Measurements from ENCODE around the gene POLR2C. TPM values are rescaled to one million over a fixed set of nuclear protein-coding genes. Genes with fewer than 3 reads are reported as not detected.

Gene POLR2C
- polyA plus RNA-seq, 1 experiment = 143 TPM

DNA sequence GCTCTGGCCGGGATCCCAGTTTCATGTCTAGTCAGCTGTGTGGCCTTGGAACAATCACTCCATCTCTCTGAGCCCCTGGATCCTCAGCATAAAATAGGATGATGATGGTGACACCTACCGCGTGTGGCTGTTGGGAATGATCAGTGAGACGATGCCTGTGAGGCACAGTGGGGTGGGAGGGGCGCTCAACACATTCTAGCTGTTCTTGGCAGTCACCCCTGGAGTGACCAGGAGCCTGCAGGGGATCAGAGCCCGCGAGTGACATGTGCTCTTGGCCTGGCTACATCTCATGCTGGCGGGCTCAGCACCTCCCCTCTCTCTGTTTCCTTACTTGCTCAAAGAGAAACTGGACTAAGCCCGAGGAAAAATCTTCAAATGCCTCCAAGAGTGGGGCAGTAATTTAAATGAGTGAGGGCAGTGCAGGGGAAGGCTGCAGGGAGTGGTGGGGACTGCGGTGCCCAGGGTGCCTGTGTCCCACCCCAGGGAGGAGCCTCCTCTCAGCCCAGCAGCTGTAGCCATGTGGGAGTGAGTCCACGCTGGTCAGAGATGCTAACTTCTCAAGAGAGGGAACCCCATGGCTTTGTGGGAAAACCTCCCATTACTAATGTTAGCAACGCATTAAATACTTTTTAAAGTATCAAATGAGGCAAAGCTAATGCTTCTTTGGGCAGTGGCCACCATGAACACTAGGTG lies 46.9 kb downstream of the POLR2C start:
- TF ChIP-seq, protein P1, sequence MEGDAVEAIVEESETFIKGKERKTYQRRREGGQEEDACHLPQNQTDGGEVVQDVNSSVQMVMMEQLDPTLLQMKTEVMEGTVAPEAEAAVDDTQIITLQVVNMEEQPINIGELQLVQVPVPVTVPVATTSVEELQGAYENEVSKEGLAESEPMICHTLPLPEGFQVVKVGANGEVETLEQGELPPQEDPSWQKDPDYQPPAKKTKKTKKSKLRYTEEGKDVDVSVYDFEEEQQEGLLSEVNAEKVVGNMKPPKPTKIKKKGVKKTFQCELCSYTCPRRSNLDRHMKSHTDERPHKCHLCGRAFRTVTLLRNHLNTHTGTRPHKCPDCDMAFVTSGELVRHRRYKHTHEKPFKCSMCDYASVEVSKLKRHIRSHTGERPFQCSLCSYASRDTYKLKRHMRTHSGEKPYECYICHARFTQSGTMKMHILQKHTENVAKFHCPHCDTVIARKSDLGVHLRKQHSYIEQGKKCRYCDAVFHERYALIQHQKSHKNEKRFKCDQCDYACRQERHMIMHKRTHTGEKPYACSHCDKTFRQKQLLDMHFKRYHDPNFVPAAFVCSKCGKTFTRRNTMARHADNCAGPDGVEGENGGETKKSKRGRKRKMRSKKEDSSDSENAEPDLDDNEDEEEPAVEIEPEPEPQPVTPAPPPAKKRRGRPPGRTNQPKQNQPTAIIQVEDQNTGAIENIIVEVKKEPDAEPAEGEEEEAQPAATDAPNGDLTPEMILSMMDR (IDR thresholded peaks at IDR 0.05; ENCODE audit: low read depth, low read length) = no peak
- no peak overlapping the region for H3K27ac ChIP-seq (ENCODE audit: low read depth, low read length)
- no peak for DNase-seq (ENCODE audit: low read depth, low spot score)
- POLR2A ChIA-PET = no interaction called here
- H3K9me3 ChIP-seq (ENCODE audit: control insufficient read depth, insufficient read depth, low read length) = no peaks in the 10 kb centered on the region
- CTCF ChIA-PET = interaction anchor here (3.9 kb wide), 1 partner anchor 10 kb away, joined by 26 read pairs; no protein-coding TSS in a partner anchor
- H3K27me3 ChIP-seq (ENCODE audit: control insufficient read depth, insufficient read depth, low read length) = peaks cover 36% of the 10 kb centered on the region
- H3K4me3 ChIP-seq (ENCODE audit: low read depth, low read length) = no peak overlapping the region

DNA sequence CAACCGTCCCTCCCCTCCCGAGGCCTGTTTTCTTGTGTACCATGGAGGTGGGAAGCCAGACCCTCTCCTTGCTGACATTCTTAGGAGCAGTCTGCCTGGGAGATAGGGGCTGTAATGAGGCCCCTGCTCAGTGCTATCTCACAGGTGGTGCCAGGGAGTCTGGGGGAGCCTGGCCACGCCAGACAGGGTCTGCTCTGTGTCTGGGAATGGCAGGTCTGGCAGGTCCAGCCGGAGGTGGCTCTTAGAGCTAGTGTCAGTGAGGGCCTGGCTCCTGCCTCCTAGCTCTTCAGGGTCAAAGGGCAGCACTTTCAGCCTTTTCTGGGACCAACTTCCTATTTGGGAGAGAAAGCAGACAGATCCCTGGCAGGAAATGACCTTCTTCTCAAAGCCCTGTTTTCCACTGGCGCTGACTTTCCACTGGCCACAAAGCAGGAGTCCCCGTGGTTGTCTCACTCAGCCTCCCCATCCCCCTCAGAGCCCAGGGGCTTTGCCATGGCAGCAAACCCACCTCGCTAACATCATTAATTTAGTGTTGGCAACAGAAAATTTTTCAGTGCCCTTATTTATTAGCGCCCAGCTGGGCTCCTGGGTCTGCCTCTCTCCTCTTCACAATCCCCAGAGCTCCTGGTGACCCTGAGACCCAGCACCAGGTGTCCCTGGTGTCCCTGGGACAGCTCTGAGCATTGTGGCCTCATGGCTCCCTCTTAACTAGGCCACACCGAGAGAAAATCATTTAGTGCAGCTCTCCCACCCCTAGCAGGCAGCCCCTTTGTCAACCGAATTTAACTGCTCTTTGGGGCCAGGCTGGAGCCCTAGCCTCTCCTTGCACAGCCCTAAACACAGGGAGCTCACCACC lies 47.8 kb downstream of the POLR2C start:
- Histone ChIP-seq H3K4me3 (ENCODE audit: low read depth, low read length) (no peak overlapping the region), H3K27me3 (ENCODE audit: control insufficient read depth, insufficient read depth, low read length) (peaks cover 30% of the 10 kb centered on the region), H3K27ac (ENCODE audit: low read depth, low read length) (no peak overlapping the region), H3K9me3 (ENCODE audit: control insufficient read depth, insufficient read depth, low read length) (no peaks in the 10 kb centered on the region)
- POLR2A ChIA-PET = interaction anchor here (0.6 kb wide), 1 partner anchor 76 kb away, joined by 7 read pairs; no protein-coding TSS in a partner anchor
- TF ChIP-seq, protein P1 (IDR thresholded peaks at IDR 0.05; ENCODE audit: low read depth, low read length) = no peak
- CTCF ChIA-PET = interaction anchor here (3.9 kb wide), 1 partner anchor 10 kb away, joined by 26 read pairs; no protein-coding TSS in a partner anchor
- no peak for DNase-seq (ENCODE audit: low read depth, low spot score)

DNA sequence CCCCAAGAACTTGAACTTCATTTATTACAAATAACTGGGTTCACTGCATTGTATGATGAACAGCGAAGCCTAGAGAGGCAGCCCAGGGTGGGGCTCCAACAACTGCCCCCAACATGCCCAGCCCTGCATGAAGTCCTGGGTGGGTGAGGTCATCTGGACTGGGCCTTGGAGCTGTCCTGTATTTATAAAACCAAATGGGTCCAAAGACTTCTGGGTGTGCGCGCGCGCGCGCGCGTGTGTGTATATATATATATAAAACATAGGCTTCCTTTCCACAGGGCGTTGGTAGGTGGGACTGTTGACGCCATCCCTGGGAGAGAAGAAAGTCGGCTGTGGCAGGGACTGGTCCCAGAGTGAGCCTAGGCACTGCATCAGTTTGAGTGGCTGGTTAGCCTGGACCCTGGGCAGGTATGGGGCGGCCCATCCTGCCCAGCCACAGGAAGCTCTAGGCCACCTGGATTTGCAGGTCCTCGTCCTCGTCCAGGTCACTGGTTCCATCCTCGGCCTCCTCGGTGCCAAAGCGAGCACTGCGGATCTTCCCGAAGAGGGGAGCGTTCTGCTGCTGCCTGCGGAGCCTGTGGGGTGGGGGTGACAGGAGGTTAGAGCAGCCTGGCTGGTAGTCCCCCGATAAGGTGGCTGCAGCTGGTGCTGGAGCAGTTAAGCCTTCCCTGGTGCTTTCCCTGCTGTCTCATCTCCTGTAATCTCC lies 50.0 kb downstream of the POLR2C start:
- ChIA-PET CTCF (interaction anchor here (1.2 kb wide), 1 partner anchor 8 kb away, joined by 9 read pairs; no protein-coding TSS in a partner anchor), POLR2A (interaction anchor here (0.6 kb wide), 1 partner anchor 1053 kb away, joined by 5 read pairs; no protein-coding TSS in a partner anchor)
- Histone ChIP-seq H3K4me3 (ENCODE audit: low read depth, low read length) (no peak overlapping the region), H3K9me3 (ENCODE audit: control insufficient read depth, insufficient read depth, low read length) (no peaks in the 10 kb centered on the region), H3K27me3 (ENCODE audit: control insufficient read depth, insufficient read depth, low read length) (peaks cover 15% of the 10 kb centered on the region), H3K27ac (ENCODE audit: low read depth, low read length) (no peak overlapping the region)
- TF ChIP-seq, protein P1 (IDR thresholded peaks at IDR 0.05; ENCODE audit: low read depth, low read length) = no peak
- no peak for DNase-seq (ENCODE audit: low read depth, low spot score)

DNA sequence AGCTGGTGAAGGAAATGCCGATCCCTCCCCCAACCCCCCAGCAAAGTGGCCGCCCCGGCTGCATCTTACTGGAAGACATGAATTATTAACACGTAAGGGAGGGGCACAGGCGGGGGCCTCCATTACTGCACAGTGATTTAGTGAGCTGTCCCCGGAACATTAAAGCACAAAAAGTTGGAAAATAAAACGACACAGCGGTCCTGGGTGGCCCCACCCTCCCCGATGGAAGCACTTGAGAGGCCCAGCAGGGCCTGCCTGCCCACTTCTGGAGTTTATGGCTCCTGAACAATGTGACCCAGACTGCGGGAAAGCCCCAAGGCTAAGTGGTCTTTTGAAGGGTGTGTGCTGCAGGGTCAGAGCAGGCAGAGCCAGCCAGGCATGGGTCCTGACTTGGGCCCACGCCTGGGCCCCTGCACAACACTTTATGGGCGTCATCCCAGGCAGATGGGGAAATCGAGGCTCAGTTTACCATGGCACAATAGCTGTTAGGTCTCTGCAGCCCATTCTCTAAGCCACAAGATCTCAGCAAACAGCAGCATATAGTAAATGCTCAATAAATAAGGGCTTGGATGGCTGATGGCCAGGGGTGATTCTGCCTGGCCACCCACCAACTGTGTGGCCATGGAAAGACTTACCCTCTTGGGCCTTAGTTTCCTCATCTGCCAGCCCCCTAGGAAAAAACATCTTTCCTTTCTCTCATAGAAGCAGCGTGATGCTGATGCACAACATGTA lies 51.1 kb downstream of the POLR2C start:
- Histone ChIP-seq H3K27ac (ENCODE audit: low read depth, low read length) (no peak overlapping the region), H3K9me3 (ENCODE audit: control insufficient read depth, insufficient read depth, low read length) (no peaks in the 10 kb centered on the region), H3K27me3 (ENCODE audit: control insufficient read depth, insufficient read depth, low read length) (peaks cover 8% of the 10 kb centered on the region), H3K4me3 (ENCODE audit: low read depth, low read length) (no peak overlapping the region)
- POLR2A ChIA-PET = no interaction called here
- no peak for DNase-seq (ENCODE audit: low read depth, low spot score)
- CTCF ChIA-PET = no interaction called here
- TF ChIP-seq, protein P1 (IDR thresholded peaks at IDR 0.05; ENCODE audit: low read depth, low read length) = no peak

Data from AG04450 (cell line).